SK-N-SH treated with all-trans-retinoic acid at 6 μM for 48 hours (cell line): ENCODE results near the gene SNAPC1.

ENCODE experiments used
- ATAC-seq: fragments of 200-7000 bp; cut with Tn5 transposase; 3 replicates; pipeline ENCODE4 v1.9.1; 2020; ENCODE audit warnings: mild to moderate bottlenecking, moderate library complexity
- ARNTL ChIP-seq: fragments of 450-650 bp; formaldehyde crosslinking; IDR thresholded peaks from 2 replicates; pipeline ENCODE4 v1.5.0; 2020; ENCODE audit warnings: low read depth, mild to moderate bottlenecking, moderate library complexity, borderline replicate concordance
- BACH2 ChIP-seq: fragments of 250-450 bp; sonication (Bioruptor Pico); IDR thresholded peaks from 2 replicates; pipeline ENCODE4 v1.9.0; 2021; ENCODE audit warnings: mild to moderate bottlenecking, borderline replicate concordance
- ESRRG ChIP-seq: fragments of 250-450 bp; sonication (Bioruptor Pico); IDR thresholded peaks from 2 replicates; pipeline ENCODE4 v1.6.1; 2021; ENCODE audit warnings: mild to moderate bottlenecking
- GLIS3 ChIP-seq: fragments of 250-450 bp; sonication (Bioruptor Pico); IDR thresholded peaks from 2 replicates; pipeline ENCODE4 v1.5.0; 2020; ENCODE audit warnings: mild to moderate bottlenecking, moderate library complexity
- ISL1 ChIP-seq: fragments of 250-450 bp; sonication (Bioruptor Pico); IDR thresholded peaks from 2 replicates; pipeline ENCODE4 v2.1.2; 2022; ENCODE audit warnings: mild to moderate bottlenecking, moderate library complexity
- PPARA ChIP-seq: fragments of 250-450 bp; sonication (Bioruptor Pico); IDR thresholded peaks from 2 replicates; pipeline ENCODE4 v1.5.0; 2020; ENCODE audit warnings: mild to moderate bottlenecking, borderline replicate concordance
- SNAI2 ChIP-seq: fragments of 250-450 bp; sonication (Bioruptor Pico); IDR thresholded peaks from 2 replicates; pipeline ENCODE4 v1.5.0; 2020; ENCODE audit warnings: mild to moderate bottlenecking, moderate library complexity
- TCF4 ChIP-seq: fragments of 250-450 bp; sonication (Bioruptor Pico); IDR thresholded peaks from 2 replicates; pipeline ENCODE4 v1.8.0; 2021; ENCODE audit warnings: mild to moderate bottlenecking, moderate library complexity, borderline replicate concordance
- ZC3H10 ChIP-seq: fragments of 250-450 bp; sonication (Bioruptor Pico); IDR thresholded peaks from 2 replicates; pipeline ENCODE4 v1.5.1; 2021; ENCODE audit warnings: mild to moderate bottlenecking, moderate library complexity
- ZFP3 ChIP-seq: fragments of 250-450 bp; sonication (Bioruptor Pico); IDR thresholded peaks from 2 replicates; pipeline ENCODE4 v1.5.0; 2020; ENCODE audit warnings: mild to moderate bottlenecking, moderate library complexity
- ZFP30 ChIP-seq: fragments of 450-650 bp; formaldehyde crosslinking; IDR thresholded peaks from 2 replicates; pipeline ENCODE4 v1.5.0; 2022; ENCODE audit warnings: mild to moderate bottlenecking, moderate library complexity
- ZNF565 ChIP-seq: fragments of 450-650 bp; formaldehyde crosslinking; conservative IDR thresholded peaks from 2 replicates; pipeline ENCODE4 v1.5.0; 2020; ENCODE audit warnings: low read depth, mild to moderate bottlenecking, moderate library complexity
- ZNF70 ChIP-seq: fragments of 450-650 bp; formaldehyde crosslinking; IDR thresholded peaks from 2 replicates; pipeline ENCODE4 v1.5.0; 2020; ENCODE audit warnings: mild to moderate bottlenecking, moderate library complexity
- ZNF8 ChIP-seq: fragments of 450-650 bp; formaldehyde crosslinking; IDR thresholded peaks from 2 replicates; pipeline ENCODE4 v1.5.0; 2020; ENCODE audit warnings: mild to moderate bottlenecking, moderate library complexity
- TF ChIP-seq, protein P1 (sequence below): fragments of 250-450 bp; sonication (Bioruptor Pico); IDR thresholded peaks from 2 replicates; pipeline ENCODE4 v1.5.0; 2020; ENCODE audit warnings: mild to moderate bottlenecking, moderate library complexity
- TF ChIP-seq, protein P2 (sequence below): fragments of 250-450 bp; sonication (Bioruptor Pico); IDR thresholded peaks from 2 replicates; pipeline ENCODE4 v1.8.0; 2021; ENCODE audit warnings: low read depth, mild to moderate bottlenecking, moderate library complexity, borderline replicate concordance
- TF ChIP-seq, protein P3 (sequence below): fragments of 250-450 bp; sonication (Bioruptor Pico); IDR thresholded peaks from 2 replicates; pipeline ENCODE4 v1.5.1; 2021; ENCODE audit warnings: mild to moderate bottlenecking, moderate library complexity
- TF ChIP-seq, protein P4 (sequence below): fragments of 250-450 bp; sonication (Bioruptor Pico); IDR thresholded peaks from 2 replicates; pipeline ENCODE4 v1.5.1; 2020; ENCODE audit warnings: low read depth, mild to moderate bottlenecking, moderate library complexity

Gene SNAPC1

DNA sequence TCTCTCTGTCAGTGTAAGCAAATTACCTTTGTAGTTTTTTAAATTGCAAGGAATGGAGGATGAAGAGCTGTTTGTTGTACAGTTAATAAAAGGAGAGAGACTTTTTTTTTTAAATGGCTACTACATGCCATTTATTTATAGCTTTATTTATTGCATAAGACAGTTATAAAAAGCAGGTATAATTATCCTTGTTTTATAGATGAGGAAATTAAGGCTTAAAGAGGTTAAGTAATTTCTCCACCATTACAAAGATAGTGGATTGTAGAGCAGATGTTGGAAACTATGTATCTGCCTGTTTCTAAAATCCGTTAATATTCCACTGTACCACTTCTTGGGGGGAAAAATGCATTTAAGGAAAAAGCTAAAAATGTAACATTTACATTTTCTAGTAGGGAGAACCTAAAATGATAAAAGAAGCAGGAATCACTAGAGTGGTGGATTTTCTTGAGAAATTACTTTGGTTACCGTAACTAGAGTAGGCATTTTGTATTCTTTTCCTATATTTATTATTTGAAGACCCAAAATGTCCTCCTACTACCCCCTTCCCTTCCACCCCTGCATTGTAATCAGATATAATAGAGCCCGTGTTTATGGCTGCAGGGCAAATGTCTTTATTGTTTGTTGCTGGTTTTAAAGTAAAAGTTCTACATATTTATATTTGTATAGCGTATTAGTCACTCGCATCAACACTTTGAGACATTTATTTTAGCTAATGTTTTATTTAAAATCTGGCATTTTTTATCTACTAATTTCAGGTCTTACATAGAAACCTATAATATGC is 2.3 kb downstream of the SNAPC1 start:
- TF ChIP-seq TCF4 (CRISPR knock-in tag) (peak; percentile 53; the same call in 1 of the 2 replicates), ESRRG (CRISPR knock-in tag) (no peak)
- TF ChIP-seq, protein P1, sequence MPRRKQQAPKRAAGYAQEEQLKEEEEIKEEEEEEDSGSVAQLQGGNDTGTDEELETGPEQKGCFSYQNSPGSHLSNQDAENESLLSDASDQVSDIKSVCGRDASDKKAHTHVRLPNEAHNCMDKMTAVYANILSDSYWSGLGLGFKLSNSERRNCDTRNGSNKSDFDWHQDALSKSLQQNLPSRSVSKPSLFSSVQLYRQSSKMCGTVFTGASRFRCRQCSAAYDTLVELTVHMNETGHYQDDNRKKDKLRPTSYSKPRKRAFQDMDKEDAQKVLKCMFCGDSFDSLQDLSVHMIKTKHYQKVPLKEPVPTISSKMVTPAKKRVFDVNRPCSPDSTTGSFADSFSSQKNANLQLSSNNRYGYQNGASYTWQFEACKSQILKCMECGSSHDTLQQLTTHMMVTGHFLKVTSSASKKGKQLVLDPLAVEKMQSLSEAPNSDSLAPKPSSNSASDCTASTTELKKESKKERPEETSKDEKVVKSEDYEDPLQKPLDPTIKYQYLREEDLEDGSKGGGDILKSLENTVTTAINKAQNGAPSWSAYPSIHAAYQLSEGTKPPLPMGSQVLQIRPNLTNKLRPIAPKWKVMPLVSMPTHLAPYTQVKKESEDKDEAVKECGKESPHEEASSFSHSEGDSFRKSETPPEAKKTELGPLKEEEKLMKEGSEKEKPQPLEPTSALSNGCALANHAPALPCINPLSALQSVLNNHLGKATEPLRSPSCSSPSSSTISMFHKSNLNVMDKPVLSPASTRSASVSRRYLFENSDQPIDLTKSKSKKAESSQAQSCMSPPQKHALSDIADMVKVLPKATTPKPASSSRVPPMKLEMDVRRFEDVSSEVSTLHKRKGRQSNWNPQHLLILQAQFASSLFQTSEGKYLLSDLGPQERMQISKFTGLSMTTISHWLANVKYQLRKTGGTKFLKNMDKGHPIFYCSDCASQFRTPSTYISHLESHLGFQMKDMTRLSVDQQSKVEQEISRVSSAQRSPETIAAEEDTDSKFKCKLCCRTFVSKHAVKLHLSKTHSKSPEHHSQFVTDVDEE (CRISPR knock-in tag) = no peak
- no peak for ATAC-seq

DNA sequence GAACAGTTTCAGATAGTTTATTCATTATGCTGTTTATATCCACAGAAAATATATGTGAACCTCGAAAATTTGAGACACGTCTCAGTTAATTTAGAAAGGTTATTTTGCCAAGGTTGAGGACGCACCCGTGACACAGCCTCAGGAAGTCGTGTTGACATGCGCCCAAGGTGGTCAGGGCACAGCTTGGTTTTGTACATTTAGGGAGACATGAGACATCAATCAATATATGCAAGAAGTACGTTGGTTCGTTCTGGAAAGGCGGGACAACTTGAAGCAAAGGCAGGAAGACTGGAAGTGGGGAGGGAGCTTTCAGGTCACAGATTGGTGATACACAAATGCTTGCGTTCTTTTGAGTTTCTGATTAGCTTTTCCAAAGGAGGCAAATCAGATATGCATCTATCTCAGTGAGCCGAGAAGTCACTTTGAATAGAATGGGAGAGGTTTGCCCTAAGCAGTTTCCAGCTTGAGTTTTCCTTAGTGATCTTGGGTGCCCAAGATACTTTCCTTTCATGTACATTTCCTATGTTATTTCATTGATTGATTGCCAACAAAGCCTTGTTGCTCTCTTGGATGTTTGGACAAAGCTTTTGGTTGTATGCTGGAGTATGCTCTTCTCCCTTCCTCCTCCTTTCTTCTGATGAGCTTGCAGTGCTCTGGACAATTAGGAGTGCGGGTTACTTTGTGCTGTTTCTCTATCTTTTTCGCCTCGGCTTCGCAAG is 3.2 kb downstream of the SNAPC1 start:
- TF ChIP-seq ZFP30 (CRISPR knock-in tag) = no peak
- TF ChIP-seq, protein P1 (CRISPR knock-in tag) = no peak
- no peak for TF ChIP-seq TCF4 (CRISPR knock-in tag)
- TF ChIP-seq ISL1 (CRISPR knock-in tag) = no peak
- TF ChIP-seq ZNF70 (CRISPR knock-in tag) = no peak
- no peak for TF ChIP-seq ZNF8 (CRISPR knock-in tag)
- TF ChIP-seq ZC3H10 (CRISPR knock-in tag) = no peak
- TF ChIP-seq PPARA (CRISPR knock-in tag) = no peak
- no peak for ATAC-seq

DNA sequence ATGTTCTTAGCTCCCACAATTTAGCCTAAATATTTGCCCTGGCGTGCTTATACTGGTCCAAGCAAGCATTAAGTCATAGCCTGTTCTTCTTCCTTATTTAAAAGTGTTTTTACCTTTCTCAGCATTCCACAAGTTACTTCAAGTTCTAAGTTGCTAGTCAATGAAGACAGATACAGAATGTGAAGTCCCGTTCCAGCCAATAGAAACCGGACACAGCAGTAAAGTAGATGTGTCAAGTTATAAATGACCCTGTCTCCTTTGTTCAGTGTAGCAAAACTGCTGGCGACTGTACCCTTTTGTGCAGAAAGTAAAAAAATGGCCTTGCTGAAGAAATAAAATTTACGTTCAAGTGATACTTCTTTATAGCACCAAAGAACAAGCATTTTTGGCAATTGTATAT is 3.9 kb downstream of the SNAPC1 start:
- TF ChIP-seq ZNF8 (CRISPR knock-in tag) (no peak), ZC3H10 (CRISPR knock-in tag) (no peak), ZFP30 (CRISPR knock-in tag) (no peak), ZNF565 (CRISPR knock-in tag) (no peak)
- TF ChIP-seq, protein P2, sequence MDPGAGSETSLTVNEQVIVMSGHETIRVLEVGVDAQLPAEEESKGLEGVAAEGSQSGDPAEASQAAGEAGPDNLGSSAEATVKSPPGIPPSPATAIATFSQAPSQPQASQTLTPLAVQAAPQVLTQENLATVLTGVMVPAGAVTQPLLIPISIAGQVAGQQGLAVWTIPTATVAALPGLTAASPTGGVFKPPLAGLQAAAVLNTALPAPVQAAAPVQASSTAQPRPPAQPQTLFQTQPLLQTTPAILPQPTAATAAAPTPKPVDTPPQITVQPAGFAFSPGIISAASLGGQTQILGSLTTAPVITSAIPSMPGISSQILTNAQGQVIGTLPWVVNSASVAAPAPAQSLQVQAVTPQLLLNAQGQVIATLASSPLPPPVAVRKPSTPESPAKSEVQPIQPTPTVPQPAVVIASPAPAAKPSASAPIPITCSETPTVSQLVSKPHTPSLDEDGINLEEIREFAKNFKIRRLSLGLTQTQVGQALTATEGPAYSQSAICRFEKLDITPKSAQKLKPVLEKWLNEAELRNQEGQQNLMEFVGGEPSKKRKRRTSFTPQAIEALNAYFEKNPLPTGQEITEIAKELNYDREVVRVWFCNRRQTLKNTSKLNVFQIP (CRISPR knock-in tag) = no peak
- TF ChIP-seq, protein P3, sequence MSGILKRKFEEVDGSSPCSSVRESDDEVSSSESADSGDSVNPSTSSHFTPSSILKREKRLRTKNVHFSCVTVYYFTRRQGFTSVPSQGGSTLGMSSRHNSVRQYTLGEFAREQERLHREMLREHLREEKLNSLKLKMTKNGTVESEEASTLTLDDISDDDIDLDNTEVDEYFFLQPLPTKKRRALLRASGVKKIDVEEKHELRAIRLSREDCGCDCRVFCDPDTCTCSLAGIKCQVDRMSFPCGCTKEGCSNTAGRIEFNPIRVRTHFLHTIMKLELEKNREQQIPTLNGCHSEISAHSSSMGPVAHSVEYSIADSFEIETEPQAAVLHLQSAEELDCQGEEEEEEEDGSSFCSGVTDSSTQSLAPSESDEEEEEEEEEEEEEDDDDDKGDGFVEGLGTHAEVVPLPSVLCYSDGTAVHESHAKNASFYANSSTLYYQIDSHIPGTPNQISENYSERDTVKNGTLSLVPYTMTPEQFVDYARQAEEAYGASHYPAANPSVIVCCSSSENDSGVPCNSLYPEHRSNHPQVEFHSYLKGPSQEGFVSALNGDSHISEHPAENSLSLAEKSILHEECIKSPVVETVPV = no peak
- no peak for ATAC-seq

DNA sequence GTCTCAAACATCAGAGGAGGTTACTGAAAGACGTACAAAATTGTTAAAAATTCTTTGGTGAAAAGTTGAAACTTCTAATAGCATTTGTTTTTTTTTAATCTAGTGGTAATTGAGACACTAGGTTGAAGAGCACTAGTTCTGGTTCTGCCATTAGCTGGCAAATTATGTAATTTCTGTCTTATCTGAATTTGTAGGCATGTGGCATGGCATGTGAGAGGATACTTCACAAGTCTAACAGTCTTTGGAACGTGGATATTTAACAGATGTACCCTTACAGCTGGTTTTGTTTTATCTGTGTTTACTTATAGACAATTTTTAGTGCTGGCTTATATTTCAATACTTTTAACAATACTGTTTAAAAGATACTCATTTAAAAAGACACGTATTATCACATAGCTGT is 6.0 kb downstream of the SNAPC1 start:
- no peak; the same call in 1 of the 3 replicates for ATAC-seq
- TF ChIP-seq ZNF70 (CRISPR knock-in tag) (no peak), TCF4 (CRISPR knock-in tag) (peak; percentile 89), ISL1 (CRISPR knock-in tag) (peak; percentile 37; the same call in 1 of the 2 replicates), BACH2 (no peak), ARNTL (CRISPR knock-in tag) (peak; percentile 82; the same call in 1 of the 2 replicates), SNAI2 (CRISPR knock-in tag) (no peak), GLIS3 (CRISPR knock-in tag) (no peak), ZFP3 (CRISPR knock-in tag) (no peak)
- TF ChIP-seq, protein P3 = peak; percentile 45; the same call in 1 of the 2 replicates
- TF ChIP-seq, protein P4, sequence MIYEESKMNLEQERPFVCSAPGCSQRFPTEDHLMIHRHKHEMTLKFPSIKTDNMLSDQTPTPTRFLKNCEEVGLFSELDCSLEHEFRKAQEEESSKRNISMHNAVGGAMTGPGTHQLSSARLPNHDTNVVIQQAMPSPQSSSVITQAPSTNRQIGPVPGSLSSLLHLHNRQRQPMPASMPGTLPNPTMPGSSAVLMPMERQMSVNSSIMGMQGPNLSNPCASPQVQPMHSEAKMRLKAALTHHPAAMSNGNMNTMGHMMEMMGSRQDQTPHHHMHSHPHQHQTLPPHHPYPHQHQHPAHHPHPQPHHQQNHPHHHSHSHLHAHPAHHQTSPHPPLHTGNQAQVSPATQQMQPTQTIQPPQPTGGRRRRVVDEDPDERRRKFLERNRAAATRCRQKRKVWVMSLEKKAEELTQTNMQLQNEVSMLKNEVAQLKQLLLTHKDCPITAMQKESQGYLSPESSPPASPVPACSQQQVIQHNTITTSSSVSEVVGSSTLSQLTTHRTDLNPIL = 0 out of 2 replicates have a peak, but pooled peaks have one; percentile 25
- TF ChIP-seq, protein P1 (CRISPR knock-in tag) = no peak; the same call in 1 of the 2 replicates
